ENCODE data around the gene PNRC2.
A peak's percentile ranks its signal among the peaks of the same experiment; 100 is the strongest.

The PNRC2 gene

DNA sequence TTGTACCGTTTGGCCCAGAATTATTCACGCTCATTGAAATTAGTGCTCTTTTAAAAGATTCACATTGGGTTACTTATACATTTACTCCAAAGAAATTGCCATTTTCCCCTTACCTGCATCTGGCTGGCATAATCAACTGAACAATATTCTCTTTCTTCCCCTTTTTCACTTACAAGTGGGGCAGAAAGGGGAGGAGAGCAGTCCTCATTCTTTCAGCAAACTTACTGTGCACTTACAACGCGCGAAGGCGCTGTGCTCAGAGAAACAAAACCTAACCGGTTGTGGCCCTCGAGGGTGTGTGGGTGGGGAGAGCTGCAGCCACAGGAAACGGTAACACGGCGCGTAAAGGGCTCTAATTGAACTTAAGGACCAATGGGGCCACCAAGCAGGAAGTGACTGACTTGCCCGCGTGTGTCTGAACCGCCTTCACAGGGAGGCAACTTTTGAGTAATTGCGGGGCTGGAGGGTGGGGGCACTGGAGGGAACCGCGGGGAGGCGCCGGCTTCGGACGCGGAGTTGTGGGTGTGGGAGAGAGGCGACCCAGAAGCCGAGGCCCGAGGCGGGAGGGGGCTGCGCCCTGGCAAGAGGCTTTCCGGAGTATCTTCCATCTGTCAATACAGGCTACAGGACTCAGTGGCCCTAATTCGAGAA, 693 bp upstream of the PNRC2 start:
- ChIA-PET CTCF (interaction anchor here (0.9 to 2.8 kb wide), 3 partner anchors 9 to 42 kb away, joined by 3 to 8 read pairs (median 4); no protein-coding TSS in a partner anchor), POLR2A (no interaction called here)
- DNase-seq (ENCODE audit: extremely low spot score): peak; percentile 90
- TF ChIP-seq, protein P1, sequence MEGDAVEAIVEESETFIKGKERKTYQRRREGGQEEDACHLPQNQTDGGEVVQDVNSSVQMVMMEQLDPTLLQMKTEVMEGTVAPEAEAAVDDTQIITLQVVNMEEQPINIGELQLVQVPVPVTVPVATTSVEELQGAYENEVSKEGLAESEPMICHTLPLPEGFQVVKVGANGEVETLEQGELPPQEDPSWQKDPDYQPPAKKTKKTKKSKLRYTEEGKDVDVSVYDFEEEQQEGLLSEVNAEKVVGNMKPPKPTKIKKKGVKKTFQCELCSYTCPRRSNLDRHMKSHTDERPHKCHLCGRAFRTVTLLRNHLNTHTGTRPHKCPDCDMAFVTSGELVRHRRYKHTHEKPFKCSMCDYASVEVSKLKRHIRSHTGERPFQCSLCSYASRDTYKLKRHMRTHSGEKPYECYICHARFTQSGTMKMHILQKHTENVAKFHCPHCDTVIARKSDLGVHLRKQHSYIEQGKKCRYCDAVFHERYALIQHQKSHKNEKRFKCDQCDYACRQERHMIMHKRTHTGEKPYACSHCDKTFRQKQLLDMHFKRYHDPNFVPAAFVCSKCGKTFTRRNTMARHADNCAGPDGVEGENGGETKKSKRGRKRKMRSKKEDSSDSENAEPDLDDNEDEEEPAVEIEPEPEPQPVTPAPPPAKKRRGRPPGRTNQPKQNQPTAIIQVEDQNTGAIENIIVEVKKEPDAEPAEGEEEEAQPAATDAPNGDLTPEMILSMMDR (IDR thresholded peaks at IDR 0.05; ENCODE audit: control extremely low read depth, extremely low read depth, low read depth, missing control alignments): peak; percentile 48

DNA sequence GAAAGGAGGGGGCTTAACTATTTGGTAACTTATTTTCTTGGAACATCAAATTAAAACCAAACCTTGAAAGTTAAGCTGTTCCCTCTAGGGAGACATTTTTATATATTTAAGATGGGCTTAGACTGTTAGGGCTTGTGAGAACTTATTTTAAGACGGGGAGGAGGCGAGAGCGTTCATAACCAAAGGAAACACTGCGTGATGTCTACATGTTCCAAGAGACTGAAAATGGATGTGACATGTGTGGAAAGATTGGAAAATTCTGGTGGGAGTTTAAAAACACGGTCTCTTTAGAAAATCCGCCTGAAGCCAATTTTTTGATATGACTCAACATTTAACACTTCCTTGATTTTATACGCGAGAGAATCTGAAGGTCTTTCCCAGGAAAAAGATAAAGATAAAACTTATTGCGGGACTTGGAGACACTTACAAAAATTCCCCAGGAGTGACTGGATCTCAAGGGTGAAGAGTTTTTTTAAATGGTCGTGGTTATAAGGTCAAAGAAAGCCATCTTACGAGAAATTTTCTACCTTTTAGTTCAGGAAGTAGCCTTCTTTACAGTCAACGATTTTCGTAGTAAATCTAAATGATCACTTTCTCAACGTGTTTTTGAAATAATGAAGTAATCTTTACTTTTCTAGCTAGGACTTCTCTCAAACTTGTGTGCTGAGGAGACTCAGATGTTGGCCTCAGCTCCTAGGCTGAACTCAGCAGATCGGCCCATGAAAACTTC, 828 bp downstream of the PNRC2 start:
- DNase-seq (ENCODE audit: extremely low spot score): no peak
- CTCF ChIA-PET: interaction anchor here (0.7 to 2.8 kb wide), 5 partner anchors 15 to 189 kb away, joined by 3 to 8 read pairs (median 4); no protein-coding TSS in a partner anchor
- POLR2A ChIA-PET: no interaction called here
- TF ChIP-seq, protein P1 (IDR thresholded peaks at IDR 0.05; ENCODE audit: control extremely low read depth, extremely low read depth, low read depth, missing control alignments): no peak

DNA sequence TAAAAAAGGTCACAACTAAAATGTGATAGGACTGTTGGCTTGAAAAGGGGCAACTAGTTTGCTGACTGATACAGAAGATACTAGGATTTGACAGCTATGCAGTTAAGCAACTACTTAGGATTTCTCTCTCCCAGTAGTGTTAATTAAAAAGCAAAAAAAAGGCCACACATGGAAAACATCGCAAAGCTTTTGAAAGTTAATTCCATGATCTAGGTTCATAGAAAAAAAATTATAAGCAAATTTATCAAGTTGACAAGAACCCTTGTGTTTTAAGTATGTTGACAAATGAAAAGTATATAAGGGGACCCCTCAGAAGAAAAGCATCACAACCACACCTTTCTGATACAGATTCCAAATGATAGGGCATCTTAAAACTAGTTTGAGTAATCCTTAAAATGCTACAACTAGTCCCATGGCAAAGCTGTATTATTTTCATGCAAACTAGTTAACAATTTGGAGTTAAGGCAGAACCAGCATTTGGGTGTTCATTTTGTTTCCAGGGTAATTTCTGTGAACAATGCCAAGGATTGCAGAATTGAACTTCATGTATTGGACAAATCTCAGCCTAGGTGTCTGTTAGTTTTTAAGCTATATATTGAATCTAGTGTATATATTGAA, 4.1 kb downstream of the PNRC2 start:
- TF ChIP-seq, protein P1 (IDR thresholded peaks at IDR 0.05; ENCODE audit: control extremely low read depth, extremely low read depth, low read depth, missing control alignments): no peak
- POLR2A ChIA-PET: interaction anchor here (1.6 kb wide), 1 partner anchor 10 kb away, joined by 9 read pairs; no protein-coding TSS in a partner anchor
- CTCF ChIA-PET: interaction anchor here (1.0 to 2.2 kb wide), 3 partner anchors 12 to 192 kb away, joined by 3 to 6 read pairs (median 6); no protein-coding TSS in a partner anchor
- DNase-seq (ENCODE audit: extremely low spot score): no peak

DNA sequence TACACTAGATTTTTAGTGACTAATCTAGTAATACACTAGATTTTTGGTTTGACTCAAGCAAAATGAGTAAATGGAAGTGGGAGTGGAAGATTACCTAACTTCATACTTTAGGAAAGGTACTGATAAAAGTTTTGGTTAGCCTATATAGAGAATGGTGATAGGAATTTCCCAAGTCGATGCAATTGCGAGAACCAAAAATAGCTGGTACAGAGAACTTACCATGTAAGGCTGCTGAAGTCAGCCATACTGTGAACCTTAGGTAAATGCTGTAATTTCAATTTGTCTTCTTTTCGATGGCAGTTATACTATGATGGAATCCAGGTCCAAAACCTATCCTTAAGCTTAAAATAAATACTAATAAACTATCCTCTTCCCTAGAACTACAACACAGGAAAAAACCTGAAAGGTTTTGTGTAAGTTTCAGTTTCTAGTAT, 4.6 kb downstream of the PNRC2 start:
- TF ChIP-seq, protein P1 (IDR thresholded peaks at IDR 0.05; ENCODE audit: control extremely low read depth, extremely low read depth, low read depth, missing control alignments): no peak
- POLR2A ChIA-PET: interaction anchor here (1.6 kb wide), 1 partner anchor 9 kb away, joined by 9 read pairs; no protein-coding TSS in a partner anchor
- CTCF ChIA-PET: interaction anchor here (0.9 to 2.2 kb wide), 4 partner anchors 12 to 192 kb away, joined by 3 to 6 read pairs (median 6); no protein-coding TSS in a partner anchor

DNA sequence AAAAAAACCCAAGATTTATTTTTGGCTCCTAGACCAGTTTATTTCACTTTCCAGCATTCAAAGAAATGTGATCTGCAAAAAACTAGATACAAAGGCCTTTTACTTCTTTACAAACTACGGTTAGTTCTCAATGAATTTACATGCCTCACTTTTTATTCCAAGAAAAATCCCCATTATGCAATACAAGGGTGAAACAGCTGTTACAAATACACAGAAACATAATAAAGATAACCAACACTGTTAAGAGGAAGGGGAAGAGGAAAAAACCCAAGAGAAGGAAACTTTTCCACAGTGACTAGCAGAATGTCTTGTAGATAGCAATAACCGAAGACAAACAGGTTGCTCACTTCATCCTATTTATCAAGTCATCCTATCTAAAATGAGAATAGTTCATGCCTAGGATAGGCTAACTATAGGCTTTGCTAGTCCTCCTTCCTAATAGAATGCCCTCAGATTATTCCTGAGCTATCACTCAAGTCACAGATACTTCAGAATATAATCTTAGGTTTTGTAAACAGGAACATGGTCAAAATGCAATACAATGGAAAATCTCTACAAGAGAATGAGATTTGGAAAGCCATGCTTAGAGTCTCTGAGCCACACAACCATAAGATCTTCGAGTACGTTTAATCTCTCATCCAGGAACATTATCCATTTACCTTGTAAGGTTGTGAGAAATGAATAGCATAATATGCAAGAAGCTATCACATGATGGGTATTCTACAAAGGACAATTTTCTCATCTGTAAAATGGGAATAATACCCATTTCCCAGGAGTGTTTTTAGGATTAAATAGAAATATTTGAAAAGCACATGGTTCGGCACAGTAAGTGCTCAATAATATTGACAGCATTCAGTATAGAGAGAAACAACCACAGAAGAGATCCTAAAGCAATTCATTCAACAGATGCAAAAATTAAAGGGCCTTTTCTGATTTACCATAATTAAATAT, 5.4 kb downstream of the PNRC2 start:
- TF ChIP-seq, protein P1 (IDR thresholded peaks at IDR 0.05; ENCODE audit: control extremely low read depth, extremely low read depth, low read depth, missing control alignments): no peak
- POLR2A ChIA-PET: interaction anchor here (1.6 kb wide), 1 partner anchor 9 kb away, joined by 9 read pairs; no protein-coding TSS in a partner anchor
- DNase-seq (ENCODE audit: extremely low spot score): no peak
- CTCF ChIA-PET: interaction anchor here (0.9 to 2.2 kb wide), 4 partner anchors 9 to 193 kb away, joined by 4 to 6 read pairs (median 6); no protein-coding TSS in a partner anchor

More for the DNA sequence above, 4.6 kb downstream of the PNRC2 start:
- DNase-seq (ENCODE audit: extremely low spot score): no peak

Data from GM10248 (cell line).